Measurements from ENCODE around the gene BCAS4.

Gene BCAS4

GRCh38 chr20:50900261-50900660 lies 105.4 kb downstream of the BCAS4 start:
- ChIA-PET POLR2A (no interaction called here), CTCF (interaction anchor here (0.7 kb wide), 1 partner anchor 29 kb away, joined by 3 read pairs; no protein-coding TSS in a partner anchor)
- TF ChIP-seq PKNOX1 (IDR thresholded peaks at IDR 0.05) (no peak), L3MBTL2 (conservative IDR thresholded peaks at IDR 0.05) (no peak), TARDBP (IDR thresholded peaks at IDR 0.05) (no peak), ZNF384 (IDR thresholded peaks at IDR 0.05) (no peak), FOXK2 (IDR thresholded peaks at IDR 0.05) (no peak), CTBP1 (IDR thresholded peaks at IDR 0.05; ENCODE audit: borderline replicate concordance) (no peak), ARNT (IDR thresholded peaks at IDR 0.05) (no peak)
- DNase-seq (ENCODE audit: extremely low spot score): no peak

DNA sequence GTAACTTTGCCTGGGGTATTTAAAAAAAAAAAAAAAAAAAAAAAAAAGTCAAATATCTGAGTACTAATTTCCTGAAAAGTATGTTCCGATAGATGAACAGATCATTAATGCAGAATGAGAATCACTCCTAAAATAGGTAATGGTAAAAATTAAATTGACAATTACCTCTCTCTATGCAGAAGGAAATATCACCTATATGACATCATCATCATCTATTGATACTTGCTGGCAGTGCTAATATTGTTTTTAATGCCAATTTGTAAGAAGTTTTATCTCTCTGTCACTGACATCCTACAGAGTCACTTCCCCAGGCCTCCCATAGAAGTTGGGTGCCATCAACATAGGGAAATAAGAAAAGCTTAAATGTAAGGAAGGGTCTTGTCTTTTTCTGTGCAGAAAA lies 106.4 kb downstream of the BCAS4 start:
- CTCF ChIA-PET: no interaction called here
- POLR2A ChIA-PET: no interaction called here
- TF ChIP-seq HDGF (IDR thresholded peaks at IDR 0.05; ENCODE audit: borderline replicate concordance) (no peak), TARDBP (IDR thresholded peaks at IDR 0.05) (no peak), CTBP1 (IDR thresholded peaks at IDR 0.05; ENCODE audit: borderline replicate concordance) (no peak), FOXA1 (IDR thresholded peaks at IDR 0.05) (no peak), ZNF384 (IDR thresholded peaks at IDR 0.05) (no peak), NFRKB (IDR thresholded peaks at IDR 0.05) (no peak), LEF1 (IDR thresholded peaks at IDR 0.05; ENCODE audit: borderline replicate concordance) (no peak), L3MBTL2 (conservative IDR thresholded peaks at IDR 0.05) (no peak), FOXK2 (IDR thresholded peaks at IDR 0.05) (no peak), PKNOX1 (IDR thresholded peaks at IDR 0.05) (no peak), FOXM1 (IDR thresholded peaks at IDR 0.05; ENCODE audit: borderline replicate concordance) (no peak), ELF4 (IDR thresholded peaks at IDR 0.05) (no peak), BHLHE40 (IDR thresholded peaks at IDR 0.05; ENCODE audit: borderline replicate concordance) (no peak), SUZ12 (IDR thresholded peaks at IDR 0.05) (no peak), ARNT (IDR thresholded peaks at IDR 0.05) (no peak), SP1 (IDR thresholded peaks at IDR 0.05) (no peak)
- DNase-seq (ENCODE audit: extremely low spot score): no peak

- ChIA-PET CTCF (no interaction called here), POLR2A (no interaction called here)
- DNase-seq (ENCODE audit: extremely low spot score): no peak
- TF ChIP-seq TARDBP (IDR thresholded peaks at IDR 0.05): no peak
- TF ChIP-seq SP1 (IDR thresholded peaks at IDR 0.05): no peak
- no peak for TF ChIP-seq L3MBTL2 (conservative IDR thresholded peaks at IDR 0.05)
- no peak for TF ChIP-seq HDGF (IDR thresholded peaks at IDR 0.05; ENCODE audit: borderline replicate concordance)
- TF ChIP-seq NFRKB (IDR thresholded peaks at IDR 0.05): no peak
Observed at GRCh38 chr20:50903353-50904051, 108.6 kb downstream of the BCAS4 start.

DNA sequence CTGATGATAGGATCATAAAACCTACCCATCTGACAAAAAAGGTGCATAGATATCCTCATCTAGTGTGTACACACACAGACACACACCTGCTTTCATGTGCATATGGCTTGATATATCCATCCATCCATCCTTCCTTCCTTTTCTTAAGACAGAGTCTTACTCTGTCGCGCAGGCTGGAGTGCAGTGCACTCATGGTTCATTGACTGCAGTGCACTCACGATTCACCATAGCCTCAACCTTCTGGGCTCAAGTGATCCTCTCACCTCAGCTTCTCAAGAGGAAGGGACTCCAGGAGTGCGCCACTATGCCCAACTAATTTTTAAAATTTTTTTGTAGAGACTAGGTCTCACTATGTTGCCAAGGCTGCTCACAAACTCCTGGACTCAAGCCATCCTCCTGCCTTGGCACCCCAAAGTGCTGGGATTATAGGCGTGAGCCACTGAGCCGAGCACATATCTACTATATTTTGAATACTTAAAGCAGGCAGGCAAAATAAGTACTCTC lies 109.3 kb downstream of the BCAS4 start:
- TF ChIP-seq BHLHE40 (IDR thresholded peaks at IDR 0.05; ENCODE audit: borderline replicate concordance) (no peak), HDGF (IDR thresholded peaks at IDR 0.05; ENCODE audit: borderline replicate concordance) (no peak), PKNOX1 (IDR thresholded peaks at IDR 0.05) (no peak)
- DNase-seq (ENCODE audit: extremely low spot score): no peak
- CTCF ChIA-PET: no interaction called here
- POLR2A ChIA-PET: no interaction called here

DNA sequence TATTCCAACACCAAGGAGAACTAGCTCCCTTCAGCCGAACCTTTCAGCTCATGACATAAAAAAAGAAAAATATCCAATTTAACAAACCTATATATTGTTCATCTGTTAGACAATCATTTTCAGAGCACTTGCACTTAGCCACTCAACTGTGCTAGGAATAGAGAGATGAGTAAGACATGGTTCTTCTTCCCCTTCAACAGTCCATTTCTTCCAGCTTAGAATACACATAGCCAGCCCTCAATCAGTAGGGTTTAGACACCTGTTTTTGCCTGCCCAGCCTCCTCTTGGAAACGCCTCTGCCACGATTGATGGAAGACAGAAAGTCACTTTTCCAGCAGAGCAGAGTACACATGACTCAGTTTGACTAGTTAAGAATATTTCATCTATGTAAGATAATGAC lies 114.6 kb downstream of the BCAS4 start:
- CTCF ChIA-PET: no interaction called here
- POLR2A ChIA-PET: no interaction called here
- no peak for TF ChIP-seq ARNT (IDR thresholded peaks at IDR 0.05)
- TF ChIP-seq PKNOX1 (IDR thresholded peaks at IDR 0.05): no peak
- TF ChIP-seq LEF1 (IDR thresholded peaks at IDR 0.05; ENCODE audit: borderline replicate concordance): no peak
- TF ChIP-seq TARDBP (IDR thresholded peaks at IDR 0.05): no peak
- no peak for TF ChIP-seq FOXK2 (IDR thresholded peaks at IDR 0.05)
- TF ChIP-seq ELF4 (IDR thresholded peaks at IDR 0.05): no peak
- no peak for TF ChIP-seq SP1 (IDR thresholded peaks at IDR 0.05)
- TF ChIP-seq ZNF384 (IDR thresholded peaks at IDR 0.05): no peak
- no peak for TF ChIP-seq FOXA1 (IDR thresholded peaks at IDR 0.05)
- no peak for TF ChIP-seq L3MBTL2 (conservative IDR thresholded peaks at IDR 0.05)
- TF ChIP-seq CTBP1 (IDR thresholded peaks at IDR 0.05; ENCODE audit: borderline replicate concordance): no peak
- no peak for TF ChIP-seq NFRKB (IDR thresholded peaks at IDR 0.05)
- TF ChIP-seq BHLHE40 (IDR thresholded peaks at IDR 0.05; ENCODE audit: borderline replicate concordance): no peak
- no peak for TF ChIP-seq FOXM1 (IDR thresholded peaks at IDR 0.05; ENCODE audit: borderline replicate concordance)
- DNase-seq (ENCODE audit: extremely low spot score): no peak

DNA sequence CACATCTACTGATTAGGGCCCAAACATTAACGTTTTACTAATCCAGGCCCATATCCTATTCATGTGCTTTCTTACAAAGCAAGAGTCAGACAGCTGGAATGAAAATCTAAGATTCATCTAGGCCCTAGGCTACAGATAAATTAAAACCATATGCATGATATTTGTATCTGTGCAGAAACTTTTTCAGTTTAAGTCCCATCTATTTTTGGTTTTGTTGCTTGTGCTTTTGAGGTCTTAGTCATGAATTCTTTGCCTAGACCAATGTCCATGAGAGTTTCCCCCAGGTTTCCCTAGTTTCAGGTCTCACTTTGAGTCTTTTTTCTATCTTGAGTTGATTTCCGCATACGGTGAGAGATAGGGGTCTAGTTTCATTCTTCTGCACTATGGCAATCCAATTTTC lies 116.2 kb downstream of the BCAS4 start:
- ChIA-PET POLR2A (interaction anchor here (1.2 kb wide), 1 partner anchor 20 kb away, joined by 3 read pairs; the partner anchor contains the start of gene ADNP), CTCF (interaction anchor here (1.0 kb wide), 1 partner anchor 18 kb away, joined by 3 read pairs; no protein-coding TSS in a partner anchor)
- DNase-seq (ENCODE audit: extremely low spot score): no peak
- no peak for TF ChIP-seq HDGF (IDR thresholded peaks at IDR 0.05; ENCODE audit: borderline replicate concordance)
